ENCODE results near the gene ROBO1. TPM values are rescaled to one million over a fixed set of nuclear protein-coding genes. Genes with fewer than 3 reads are reported as not detected.

The ROBO1 gene
- total RNA-seq, 2 experiments from 2014 or later = 8.6 to 9.0 TPM

GRCh38 chr3:78801926-78802561, 965.8 kb downstream of the ROBO1 start:
- Mint-ChIP-seq H3K27ac (no peak overlapping the region), H3K4me1 (ENCODE audit: low read depth) (peaks cover 3% of the 10 kb centered on the region), H3K4me3 (no peak overlapping the region), H3K36me3 (ENCODE audit: low read depth) (no peaks in the 10 kb centered on the region), H3K27me3 (no peaks in the 10 kb centered on the region), H3K9me3 (peaks cover 5% of the 10 kb centered on the region)
- CTCF ChIA-PET = no interaction called here
- no peak for ATAC-seq
- DNase-seq = no peak
- POLR2A ChIA-PET = no interaction called here
- TF ChIP-seq, protein P1, sequence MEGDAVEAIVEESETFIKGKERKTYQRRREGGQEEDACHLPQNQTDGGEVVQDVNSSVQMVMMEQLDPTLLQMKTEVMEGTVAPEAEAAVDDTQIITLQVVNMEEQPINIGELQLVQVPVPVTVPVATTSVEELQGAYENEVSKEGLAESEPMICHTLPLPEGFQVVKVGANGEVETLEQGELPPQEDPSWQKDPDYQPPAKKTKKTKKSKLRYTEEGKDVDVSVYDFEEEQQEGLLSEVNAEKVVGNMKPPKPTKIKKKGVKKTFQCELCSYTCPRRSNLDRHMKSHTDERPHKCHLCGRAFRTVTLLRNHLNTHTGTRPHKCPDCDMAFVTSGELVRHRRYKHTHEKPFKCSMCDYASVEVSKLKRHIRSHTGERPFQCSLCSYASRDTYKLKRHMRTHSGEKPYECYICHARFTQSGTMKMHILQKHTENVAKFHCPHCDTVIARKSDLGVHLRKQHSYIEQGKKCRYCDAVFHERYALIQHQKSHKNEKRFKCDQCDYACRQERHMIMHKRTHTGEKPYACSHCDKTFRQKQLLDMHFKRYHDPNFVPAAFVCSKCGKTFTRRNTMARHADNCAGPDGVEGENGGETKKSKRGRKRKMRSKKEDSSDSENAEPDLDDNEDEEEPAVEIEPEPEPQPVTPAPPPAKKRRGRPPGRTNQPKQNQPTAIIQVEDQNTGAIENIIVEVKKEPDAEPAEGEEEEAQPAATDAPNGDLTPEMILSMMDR (IDR thresholded peaks at IDR 0.05) = no peak
- intact Hi-C loops (cut with micrococcal nuclease) = no loop called here

DNA sequence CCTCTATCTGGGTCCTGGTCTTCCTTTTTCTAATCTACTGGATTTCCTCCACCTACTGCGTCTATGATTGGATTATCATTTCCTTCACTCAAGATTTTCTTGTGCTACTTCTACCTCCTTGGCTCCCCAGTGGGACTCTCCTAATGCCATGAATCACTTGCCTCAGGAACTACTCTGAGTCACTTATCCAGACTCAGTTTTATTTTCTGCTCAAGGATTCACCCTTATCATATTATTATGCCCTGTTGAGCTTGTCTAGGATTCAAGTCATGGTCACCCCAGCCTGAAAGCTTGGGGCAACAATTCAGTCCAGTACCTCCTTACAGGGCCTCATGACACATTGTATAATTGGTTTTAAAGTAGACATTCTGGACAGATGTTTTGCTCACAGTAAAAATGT, 968.1 kb downstream of the ROBO1 start:
- H3K4me3 Mint-ChIP-seq = no peak overlapping the region
- intact Hi-C loops (cut with micrococcal nuclease) = no loop called here

GRCh38 chr3:78798266-78798832, 969.4 kb downstream of the ROBO1 start:
- ChIA-PET POLR2A (no interaction called here), CTCF (no interaction called here)
- Mint-ChIP-seq H3K27ac (no peak overlapping the region), H3K9me3 (peaks cover 5% of the 10 kb centered on the region), H3K27me3 (no peaks in the 10 kb centered on the region), H3K4me1 (ENCODE audit: low read depth) (peaks cover 7% of the 10 kb centered on the region), H3K4me3 (no peak overlapping the region), H3K36me3 (ENCODE audit: low read depth) (no peaks in the 10 kb centered on the region)
- no peak for ATAC-seq
- DNase-seq = no peak
- intact Hi-C loops (cut with micrococcal nuclease) = no loop called here
- TF ChIP-seq, protein P1 (IDR thresholded peaks at IDR 0.05) = no peak

More for the DNA sequence above, 968.1 kb downstream of the ROBO1 start:
- CTCF ChIA-PET = no interaction called here
- Mint-ChIP-seq H3K27ac (no peak overlapping the region), H3K36me3 (ENCODE audit: low read depth) (no peaks in the 10 kb centered on the region), H3K4me1 (ENCODE audit: low read depth) (peaks cover 7% of the 10 kb centered on the region), H3K9me3 (peaks cover 5% of the 10 kb centered on the region), H3K27me3 (no peaks in the 10 kb centered on the region)
- TF ChIP-seq, protein P1 (IDR thresholded peaks at IDR 0.05) = no peak
- ATAC-seq (no peak), DNase-seq (no peak)
- POLR2A ChIA-PET = no interaction called here

DNA sequence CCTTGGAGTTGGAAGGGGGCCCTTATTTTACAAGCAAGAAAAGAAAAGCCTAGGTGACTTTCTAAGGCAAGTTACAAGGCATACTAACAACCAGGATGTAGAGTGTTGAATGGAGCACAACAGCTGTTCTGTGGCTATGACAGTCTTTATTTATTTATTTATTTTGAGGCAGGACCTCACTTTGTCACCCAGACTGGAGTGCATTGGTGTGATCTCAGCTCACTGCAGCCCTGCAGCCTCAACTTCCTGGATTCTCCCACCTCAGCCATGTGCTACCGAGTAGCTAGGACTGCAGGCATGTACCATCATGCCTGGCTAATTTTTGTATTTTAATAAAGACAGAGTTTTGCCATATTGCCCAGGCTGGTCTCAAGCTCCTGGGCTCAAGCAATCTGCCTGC, 973.4 kb downstream of the ROBO1 start:
- Mint-ChIP-seq H3K4me3 (no peak overlapping the region), H3K27ac (no peak overlapping the region), H3K27me3 (no peaks in the 10 kb centered on the region), H3K36me3 (ENCODE audit: low read depth) (no peaks in the 10 kb centered on the region), H3K4me1 (ENCODE audit: low read depth) (peaks cover 4% of the 10 kb centered on the region), H3K9me3 (peaks cover 3% of the 10 kb centered on the region)
- ChIA-PET CTCF (no interaction called here), POLR2A (no interaction called here)
- intact Hi-C loops (cut with micrococcal nuclease) = no loop called here
- ATAC-seq (no peak), DNase-seq (no peak)
- TF ChIP-seq, protein P1 (IDR thresholded peaks at IDR 0.05) = no peak

- ChIA-PET CTCF (no interaction called here), POLR2A (no interaction called here)
- DNase-seq (no peak), ATAC-seq (no peak)
- intact Hi-C loops (cut with micrococcal nuclease) = no loop called here
- Mint-ChIP-seq H3K9me3 (peaks cover 2% of the 10 kb centered on the region), H3K4me3 (no peak overlapping the region), H3K4me1 (ENCODE audit: low read depth) (peaks cover 4% of the 10 kb centered on the region), H3K27ac (no peak overlapping the region), H3K27me3 (no peaks in the 10 kb centered on the region), H3K36me3 (ENCODE audit: low read depth) (no peaks in the 10 kb centered on the region)
- TF ChIP-seq, protein P1 (IDR thresholded peaks at IDR 0.05) = no peak
Observed at GRCh38 chr3:78792733-78793132, 975.1 kb downstream of the ROBO1 start.

All from activated CD8-positive, alpha-beta T cell treated with anti-CD3 and anti-CD28 coated beads for 36 hours (primary cell).